CD4-positive, alpha-beta T cell treated with Interferon gamma for 1 hour (primary cell): ENCODE results near the gene PITHD1.
"Not testable (repeated sequence)": the region's sequence is repeated elsewhere in the genome, so short reads cannot be mapped to it uniquely, and the experiment has no call there.

Experiments used
- DNase-seq: peaks from one replicate; pipeline ENCODE4 v3.0.0-alpha.2; 2020

Gene PITHD1, protein sequence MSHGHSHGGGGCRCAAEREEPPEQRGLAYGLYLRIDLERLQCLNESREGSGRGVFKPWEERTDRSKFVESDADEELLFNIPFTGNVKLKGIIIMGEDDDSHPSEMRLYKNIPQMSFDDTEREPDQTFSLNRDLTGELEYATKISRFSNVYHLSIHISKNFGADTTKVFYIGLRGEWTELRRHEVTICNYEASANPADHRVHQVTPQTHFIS

DNA sequence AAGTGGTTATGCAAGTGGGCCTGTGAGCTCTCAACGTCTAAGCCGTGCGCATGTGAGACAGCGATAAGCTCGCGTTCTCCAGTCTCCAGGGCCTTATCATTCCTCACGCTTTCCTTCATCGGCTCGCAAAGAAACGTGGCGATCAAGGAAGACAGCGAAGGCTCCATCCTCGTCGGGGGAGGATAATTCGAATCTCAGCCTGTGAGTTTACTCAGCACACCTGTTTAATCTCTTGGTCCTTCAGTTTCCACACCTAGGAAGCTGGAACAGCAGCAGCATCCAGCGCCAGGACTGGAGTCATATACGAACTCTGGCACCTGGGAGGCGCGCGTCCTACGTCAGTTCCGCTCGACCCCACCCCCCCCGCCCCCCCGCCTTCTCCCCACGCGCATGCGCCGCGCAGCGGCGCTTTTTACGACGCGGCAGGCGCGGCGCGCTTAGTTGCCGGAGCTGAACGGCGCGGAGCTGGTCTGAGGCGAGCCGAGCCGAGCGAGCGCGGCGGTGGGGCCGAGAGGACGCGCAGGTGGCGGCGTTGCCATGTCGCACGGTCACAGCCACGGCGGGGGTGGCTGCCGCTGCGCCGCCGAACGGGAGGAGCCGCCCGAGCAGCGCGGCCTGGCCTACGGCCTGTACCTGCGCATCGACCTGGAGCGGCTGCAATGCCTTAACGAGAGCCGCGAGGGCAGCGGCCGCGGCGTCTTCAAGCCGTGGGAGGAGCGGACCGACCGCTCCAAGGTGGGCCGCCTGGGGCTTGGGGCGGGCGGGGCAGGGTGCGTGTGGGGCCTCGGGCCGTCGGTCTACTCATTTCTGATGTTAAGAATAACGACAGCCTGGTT is at the start of gene PITHD1:
PITHD1 (plus strand) TSS at position 440 of the 836 bp plus-strand sequence; CDS start at position 538, 98 bp downstream.
- peak; percentile 85 for DNase-seq

DNA sequence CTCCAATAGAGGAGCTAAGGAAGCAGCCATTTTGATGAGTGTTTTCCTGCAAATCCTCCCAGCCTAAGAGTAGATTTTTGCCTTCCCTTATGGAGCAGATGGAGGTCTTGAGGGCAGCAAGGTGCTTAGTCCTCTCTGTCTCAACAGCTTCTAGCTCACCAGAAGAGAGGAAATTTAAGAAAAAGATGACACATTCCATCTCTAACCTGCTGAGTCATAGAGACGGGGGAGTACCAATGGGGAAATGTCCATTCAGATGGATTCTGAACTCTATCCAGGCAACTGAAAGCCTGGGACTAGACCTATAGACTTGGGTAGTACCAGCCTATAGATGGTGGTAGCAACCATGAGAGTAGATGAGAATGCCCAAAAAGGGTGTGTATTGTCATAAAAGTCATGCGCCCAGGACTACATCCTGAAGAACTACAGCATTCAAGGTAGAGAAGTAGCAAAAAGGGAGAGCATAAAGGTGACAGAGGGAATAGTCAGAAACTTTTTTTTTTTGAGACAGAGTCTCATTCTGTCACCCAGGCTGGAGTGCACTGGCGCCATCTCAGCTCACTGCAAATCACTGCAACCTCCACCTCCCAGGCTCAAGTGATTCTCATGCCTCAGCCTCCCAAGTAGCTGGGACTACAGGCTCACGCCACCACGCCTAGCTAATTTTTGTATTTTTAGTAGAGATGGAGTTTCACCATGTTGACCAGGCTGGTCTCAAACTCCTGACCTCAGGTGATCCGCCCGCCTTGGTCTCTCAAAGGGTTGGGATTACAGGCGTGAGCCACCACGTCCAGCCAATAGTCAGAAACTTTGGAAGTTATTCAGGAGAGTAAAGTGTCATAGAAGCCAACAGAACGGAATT is 45.6 kb upstream of the PITHD1 start:
- no peak for DNase-seq

DNA sequence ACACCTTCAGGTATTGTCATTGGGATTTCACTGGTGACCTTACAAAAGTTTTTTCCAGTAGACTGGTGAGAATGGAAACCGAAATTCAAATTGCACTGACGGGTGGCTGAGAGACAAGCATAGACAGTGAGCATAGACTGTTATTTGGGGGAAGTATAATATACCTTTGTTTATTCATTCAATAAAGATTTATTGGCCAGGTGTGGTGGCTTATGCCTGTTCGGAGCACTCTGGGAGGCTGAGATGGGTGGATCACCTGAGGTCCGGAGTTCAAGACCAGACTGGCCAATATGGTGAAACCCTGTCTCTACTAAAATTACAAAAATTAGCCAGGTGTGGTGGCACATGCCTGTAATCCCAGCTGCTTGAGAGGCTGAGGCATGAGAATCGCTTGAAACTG is 44.9 kb upstream of the PITHD1 start:
- DNase-seq = not testable (repeated sequence)

DNA sequence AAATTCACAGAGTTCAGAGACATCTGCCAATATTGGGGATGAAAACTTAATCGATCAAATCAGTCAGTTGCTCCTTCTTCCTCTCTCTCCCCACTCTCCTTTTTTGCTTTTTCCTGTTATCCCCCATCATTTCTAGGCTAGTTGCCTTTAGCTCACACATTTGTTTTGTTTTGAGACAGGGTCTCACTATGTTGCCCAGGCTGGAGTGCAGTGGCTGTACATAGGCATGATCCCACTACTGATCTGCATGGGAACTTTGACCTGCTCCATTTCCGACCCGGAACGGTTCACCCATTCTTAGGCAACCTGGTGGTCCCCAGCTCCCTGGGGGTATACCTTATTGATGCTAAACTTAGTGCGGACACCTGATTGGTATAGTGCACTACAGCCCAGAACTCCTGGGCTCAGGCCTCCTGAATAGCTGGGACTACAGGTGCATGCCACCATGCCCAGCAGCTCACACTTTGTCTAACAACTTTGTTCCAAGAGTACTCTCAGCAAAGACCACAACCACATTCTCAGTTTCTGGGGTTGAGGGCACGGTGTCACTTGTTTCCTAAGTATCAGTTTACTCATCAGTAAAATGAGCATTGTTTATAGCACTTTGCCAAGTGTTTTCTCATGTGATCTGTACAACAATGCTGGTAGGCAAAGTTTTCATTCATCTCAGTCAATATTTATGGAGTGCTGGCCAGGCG is 41.6 kb upstream of the PITHD1 start:
- DNase-seq = no peak

DNA sequence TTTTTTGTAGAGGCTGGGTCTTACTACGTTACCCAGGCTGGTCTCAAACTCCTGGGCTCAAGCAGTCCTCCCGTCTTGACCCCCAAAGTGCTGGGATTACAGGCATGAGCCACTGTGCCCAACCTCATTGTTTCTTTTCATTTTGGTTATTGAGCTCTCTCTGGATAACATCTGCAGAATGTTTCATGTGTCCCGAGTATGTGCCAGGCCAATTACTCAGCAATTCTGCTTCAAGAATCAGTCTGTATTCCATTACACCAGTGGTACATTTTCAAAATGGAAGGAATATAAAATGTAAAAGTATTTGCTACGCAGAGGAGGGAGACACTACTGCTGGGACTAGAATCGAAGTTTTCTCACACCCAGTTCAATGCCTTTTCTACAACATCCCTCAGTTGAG is 36.6 kb upstream of the PITHD1 start:
- DNase-seq = no peak

DNA sequence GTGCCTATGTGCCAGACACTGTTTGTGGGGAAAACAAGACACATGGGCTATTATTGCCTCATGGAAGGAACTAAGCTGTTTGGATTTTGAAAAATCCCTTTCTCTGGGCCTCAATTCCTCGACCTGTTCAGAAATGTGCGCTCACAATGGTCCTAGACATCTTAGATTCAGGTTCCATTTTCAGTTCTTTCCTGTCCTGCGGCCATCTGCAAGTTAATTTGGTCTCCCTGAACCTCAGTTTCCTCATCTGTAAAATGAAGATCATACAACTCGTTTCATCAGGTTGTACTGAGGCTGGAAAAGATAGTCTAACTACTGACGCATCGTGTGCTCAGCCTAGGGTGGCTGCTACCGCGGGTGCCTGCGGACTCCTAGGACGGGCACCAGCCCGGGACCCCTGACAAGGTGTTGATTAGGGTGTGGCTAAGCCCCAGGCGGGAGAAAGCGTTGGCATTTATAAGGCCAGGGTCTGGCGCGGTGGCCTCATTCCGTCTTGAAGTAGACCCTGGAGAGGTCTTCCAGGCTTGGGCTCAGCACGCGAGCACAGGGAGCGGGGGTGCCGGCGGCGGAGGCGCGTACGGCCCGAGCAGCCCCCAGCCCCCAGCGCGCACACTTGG is 35.4 kb upstream of the PITHD1 start:
- DNase-seq = no peak

DNA sequence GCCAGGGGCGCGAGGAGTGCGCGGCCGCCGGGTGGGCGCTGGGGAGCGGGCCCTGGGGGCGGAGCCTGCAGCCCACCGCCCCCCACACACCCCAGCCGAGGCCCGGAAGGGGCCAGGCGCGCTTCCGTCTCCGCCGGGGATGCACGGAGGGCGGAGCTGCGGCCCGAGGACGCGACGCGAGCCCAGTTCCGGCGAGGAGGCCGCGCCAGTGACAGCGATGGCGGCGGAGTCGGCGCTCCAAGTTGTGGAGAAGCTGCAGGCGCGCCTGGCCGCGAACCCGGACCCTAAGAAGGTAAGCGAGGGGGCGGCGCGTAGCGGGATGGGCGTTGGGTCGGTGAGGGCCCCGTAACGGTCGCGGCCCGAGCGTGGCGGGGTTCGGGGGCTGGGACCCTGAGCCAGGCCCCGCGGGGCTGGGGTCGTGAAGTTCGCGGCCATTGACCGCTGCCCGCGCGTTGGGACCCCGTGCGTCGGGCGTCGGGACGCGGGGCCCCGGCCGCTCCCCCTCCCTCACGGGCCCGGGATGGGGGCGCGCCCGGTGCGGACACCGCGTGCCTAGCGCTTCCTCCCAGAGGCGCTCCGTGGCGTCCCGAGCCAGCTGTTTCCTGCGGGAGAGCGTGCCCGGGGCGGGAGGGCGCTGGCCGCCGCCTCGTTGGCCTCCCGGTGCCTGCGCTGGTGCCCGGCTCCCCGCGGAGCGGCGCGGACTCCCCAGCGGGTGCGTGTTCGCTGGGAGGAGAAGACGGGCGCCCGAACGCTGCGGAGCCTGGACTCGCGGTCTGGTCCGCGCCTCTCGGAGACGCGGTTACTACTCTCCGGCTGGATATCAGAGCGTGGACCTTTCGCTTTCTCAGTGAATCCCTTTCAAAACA is 34.7 kb upstream of the PITHD1 start, which contains the start of gene ELOA:
ELOA (plus strand) TSS at position 185 of the 866 bp plus-strand sequence; CDS start at position 218, 33 bp downstream.
- peak; percentile 73 for DNase-seq

DNA sequence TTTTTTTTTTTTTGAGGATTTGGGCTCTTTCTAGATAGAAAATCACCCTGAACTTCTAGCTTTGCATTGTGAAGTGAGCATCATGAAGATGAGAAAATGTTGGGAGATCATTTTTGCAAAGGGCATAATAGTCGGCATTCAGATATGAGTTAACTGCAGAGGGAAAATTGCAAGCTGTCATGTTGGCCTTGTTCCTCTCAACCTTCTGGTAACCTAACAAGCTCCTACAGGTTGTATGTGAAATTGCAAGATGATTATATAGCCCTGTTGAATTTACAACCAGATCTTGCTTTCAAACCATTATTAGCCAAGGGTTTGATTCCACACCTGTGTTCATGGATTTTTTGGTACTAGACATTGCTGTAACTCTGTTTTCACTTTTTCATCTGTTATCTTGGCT is 32.7 kb upstream of the PITHD1 start:
- no peak for DNase-seq

DNA sequence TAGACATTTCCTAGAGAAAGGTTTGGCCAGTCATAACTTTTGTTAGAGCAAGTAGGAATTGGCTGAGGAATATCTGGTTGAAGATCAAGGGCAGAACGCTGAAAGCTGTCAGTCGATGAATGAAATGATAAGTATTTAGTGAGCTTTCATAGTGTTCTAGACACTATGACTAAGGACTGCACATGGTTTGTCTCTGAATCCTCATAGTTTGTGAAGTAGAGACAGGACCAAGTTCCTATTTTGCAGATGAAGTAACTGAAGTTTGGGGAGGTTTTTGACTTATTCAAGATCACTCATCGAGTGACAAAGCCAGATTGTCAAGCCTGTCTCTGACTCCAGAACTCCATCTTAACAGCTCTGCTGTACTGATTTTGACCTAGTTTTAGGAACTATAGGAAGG is 30.2 kb upstream of the PITHD1 start:
- DNase-seq = no peak

DNA sequence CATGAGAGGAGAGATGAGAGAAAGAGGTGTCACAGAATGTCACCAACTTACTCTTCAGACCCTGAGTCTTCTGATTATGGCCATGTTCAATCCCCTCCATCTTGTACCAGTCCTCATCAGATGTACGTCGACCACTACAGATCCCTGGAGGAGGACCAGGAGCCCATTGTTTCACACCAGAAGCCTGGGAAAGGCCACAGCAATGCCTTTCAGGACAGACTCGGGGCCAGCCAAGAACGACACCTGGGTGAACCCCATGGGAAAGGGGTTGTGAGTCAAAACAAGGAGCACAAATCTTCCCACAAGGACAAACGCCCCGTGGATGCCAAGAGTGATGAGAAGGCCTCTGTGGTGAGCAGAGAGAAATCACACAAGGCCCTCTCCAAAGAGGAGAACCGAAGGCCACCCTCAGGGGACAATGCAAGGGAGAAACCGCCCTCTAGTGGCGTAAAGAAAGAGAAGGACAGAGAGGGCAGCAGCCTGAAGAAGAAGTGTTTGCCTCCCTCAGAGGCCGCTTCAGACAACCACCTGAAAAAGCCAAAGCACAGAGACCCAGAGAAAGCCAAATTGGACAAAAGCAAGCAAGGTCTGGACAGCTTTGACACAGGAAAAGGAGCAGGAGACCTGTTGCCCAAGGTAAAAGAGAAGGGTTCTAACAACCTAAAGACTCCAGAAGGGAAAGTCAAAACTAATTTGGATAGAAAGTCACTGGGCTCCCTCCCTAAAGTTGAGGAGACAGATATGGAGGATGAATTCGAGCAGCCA is 27.0 kb upstream of the PITHD1 start:
- peak; percentile 40 for DNase-seq

DNA sequence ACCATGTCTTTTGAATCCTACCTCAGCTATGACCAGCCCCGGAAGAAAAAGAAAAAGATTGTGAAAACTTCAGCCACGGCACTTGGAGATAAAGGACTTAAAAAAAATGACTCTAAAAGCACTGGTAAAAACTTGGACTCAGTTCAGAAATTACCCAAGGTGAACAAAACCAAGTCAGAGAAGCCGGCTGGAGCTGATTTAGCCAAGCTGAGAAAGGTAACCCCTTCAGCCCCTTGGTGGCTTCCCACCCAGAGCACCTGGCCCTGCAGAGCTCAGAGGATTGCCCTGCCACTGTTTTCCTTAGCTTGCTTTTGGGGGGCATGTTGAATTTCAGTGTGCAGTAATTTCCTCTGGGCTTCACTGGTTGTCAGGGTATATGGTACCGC is 26.4 kb upstream of the PITHD1 start:
- DNase-seq = no peak

DNA sequence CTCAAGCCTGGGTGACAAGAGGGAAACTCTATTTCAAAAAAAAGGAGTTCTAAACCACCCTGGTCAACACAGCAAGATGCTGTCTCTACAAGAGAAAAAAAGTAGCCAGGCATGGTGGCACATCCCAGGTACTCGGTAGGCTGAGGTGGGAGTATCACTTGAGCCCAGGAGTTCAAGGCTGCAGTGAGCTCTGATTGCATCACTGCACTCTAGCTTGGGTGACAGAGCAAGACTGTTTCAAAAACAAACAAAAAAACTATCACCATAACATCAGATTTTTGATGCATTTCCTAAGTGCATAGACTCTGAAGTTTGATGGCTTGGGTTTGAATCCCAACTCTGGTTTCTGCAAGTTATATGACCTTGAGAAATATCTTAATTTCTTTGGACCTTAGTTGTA is 25.3 kb upstream of the PITHD1 start:
- no peak for DNase-seq

DNA sequence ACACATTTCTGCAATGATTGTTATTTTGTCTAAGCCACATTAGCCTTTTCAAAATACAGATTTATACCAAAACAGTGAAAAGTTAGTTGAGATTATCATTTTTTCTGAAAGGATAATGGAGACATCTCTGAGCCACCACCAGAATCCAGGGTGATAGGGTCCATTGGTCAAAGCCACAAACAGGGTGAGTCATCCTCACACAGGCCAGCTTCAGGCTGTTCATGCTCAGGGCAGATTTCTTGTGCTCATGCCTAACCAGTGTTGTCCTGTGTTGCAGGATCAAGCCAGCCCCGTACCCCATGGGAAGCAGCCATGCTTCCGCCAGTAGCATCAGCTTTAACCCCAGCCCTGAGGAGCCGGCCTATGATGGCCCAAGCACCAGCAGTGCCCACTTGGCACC is 21.5 kb upstream of the PITHD1 start:
- DNase-seq = no peak

DNA sequence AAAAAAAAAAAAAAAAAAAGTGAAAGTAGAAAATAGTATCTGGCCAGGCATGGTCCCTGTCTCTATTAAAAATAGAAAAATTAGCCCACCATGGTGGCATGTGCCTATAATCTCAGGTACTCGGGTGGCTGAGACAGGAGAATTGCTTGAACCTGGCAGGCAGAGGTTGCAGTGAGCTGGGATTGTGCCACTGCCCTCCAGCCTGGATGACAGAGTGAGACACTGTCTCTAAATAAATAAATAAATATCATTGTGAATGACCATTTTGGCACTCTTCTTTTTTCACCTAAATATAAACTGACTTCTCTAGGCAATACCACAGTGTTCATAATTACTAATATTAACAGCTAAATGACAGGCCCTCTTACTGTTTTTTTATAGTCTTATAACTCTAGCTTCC is 20.4 kb upstream of the PITHD1 start:
- no peak for DNase-seq

DNA sequence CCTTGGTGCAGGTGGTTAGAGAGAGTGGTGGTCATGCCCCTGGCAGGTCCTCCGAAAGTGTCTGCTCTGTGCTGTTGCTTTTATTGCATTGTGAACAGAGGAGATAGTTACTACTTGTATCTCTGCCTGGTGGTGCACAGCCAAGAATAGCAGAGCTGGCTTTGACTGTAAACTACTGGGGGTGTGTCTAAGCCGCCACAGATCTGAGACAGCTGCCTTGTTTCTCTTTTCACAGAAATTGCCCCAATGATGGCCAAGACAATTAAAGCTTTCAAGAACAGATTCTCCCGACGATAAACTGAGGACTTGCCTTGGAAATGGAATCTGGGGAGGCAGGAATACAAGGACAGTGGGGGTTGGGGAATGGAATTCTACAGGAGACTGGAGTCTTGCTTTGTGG is 18.9 kb upstream of the PITHD1 start:
- DNase-seq = no peak

DNA sequence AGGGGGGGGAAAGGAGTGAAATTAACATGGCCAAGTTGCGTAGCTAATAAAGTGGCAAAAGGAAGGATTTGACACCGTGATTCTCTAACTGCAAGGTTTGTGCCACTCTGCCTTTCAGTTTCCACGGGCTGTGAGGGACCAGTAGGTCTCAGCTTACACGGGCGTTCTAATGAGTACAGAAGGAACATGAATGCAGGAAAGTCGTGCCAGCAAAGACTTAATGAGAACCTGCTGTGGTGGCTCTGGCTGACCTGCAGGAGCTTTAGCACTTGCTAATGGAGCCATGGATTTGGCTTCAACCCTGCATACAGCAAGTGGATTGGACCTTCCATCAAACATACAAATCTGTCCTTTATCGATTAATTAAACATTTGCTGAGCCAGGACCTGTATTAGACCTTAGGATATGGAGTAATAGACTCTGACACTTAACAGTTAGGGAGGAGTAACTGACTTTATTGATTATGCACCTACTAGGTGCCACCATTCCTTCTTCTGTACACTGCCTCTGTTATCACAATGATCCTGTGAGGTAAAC is 15.1 kb upstream of the PITHD1 start:
- no peak for DNase-seq

DNA sequence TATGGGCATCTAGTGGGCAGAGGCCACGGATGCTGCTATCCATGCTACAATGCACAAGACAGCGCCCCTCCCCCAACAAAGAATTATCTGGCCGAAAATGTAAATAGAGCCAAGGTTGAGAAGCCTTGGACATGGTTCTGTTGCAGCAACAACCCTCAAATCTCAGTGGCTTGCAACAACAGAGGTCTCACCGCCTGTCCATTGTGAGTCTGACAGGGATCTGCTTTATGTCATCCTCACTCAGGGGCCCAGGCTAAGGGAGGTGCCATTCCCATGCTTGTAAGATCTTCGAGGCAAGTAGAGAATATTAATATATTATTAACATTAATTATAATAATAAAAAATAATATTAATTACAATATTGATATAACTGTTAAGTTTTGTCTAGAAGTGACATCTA is 9.5 kb upstream of the PITHD1 start:
- DNase-seq = no peak

DNA sequence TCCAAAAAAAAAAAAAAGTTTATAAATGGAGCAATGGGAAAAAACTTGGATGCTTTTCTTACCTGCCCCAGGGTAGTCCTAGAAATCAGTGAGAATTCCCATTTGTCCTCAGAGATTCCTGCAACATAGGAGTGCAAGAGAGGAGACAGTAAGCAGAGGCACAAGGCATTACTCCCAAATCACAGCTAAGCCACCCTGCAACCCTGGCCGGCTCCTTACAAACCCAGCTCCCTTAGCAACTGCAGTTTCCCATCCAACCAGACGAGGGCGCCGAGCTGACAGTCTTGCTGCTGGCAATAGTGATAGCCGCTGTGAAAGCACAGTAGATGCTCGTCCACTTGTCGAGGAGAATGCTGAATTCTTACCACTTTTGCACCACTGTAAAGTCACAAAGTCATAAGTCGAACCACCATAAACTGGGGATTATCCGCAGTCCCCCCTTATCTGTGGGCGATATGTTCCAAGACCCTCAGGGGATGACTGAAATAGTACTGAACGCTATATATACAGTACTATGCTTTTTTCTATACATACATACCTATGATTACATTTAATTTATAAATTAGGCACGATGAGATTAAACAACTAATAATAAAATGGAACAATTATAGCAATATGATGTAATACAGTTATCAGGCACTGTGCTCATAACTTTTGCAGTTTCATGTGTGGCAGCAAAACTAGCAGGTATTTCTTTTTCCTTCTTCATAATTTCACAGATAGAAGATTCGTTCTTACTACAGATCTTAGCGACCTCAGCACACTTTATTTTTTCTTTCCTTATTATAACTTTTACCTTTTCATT is 6.0 kb upstream of the PITHD1 start:
- peak; percentile 77 for DNase-seq

DNA sequence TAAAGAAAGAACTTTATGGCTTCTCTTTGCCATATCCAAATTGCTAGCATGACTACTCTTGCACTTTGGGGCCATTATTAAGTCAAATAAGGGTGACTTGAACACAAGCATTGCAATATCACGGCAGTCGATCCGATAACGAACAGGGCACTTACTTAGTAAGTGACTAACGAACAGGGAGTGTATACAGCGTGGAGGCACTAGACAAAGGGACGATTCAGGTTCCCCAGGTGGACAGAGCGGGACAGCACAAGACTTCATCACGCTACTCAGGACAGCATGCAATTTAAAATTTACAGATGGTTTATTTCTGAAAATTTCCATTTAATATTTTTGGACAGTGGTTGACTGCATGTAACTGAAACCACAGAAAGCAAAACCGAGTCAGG is 5.4 kb upstream of the PITHD1 start:
- DNase-seq = no peak
